GM12878 (cell line): ENCODE data around the gene RBSN. TPM values are rescaled to one million over a fixed set of nuclear protein-coding genes. Genes with fewer than 3 reads are reported as not detected.
A peak's percentile ranks its signal among the peaks of the same experiment; 100 is the strongest.

Experiments
- CBFB ChIP-seq: IDR thresholded peaks from 2 replicates; pipeline ENCODE4 v1.6.1; 2016; ENCODE audit warnings: antibody characterized with exemption, low read depth
- CEBPB ChIP-seq, 2 experiments: fragments of 150-350 bp in 1 of 2; IDR thresholded peaks; 2 replicates each; pipeline ENCODE4 v1.6.1; 2012 to 2014; ENCODE audit warnings: low read depth in 2 of 2, low read length in 2 of 2, borderline replicate concordance in 1 of 2, inconsistent platforms in 1 of 2
- EGR1 ChIP-seq, 2 experiments: IDR thresholded peaks; 1 replicate in 1 of 2; 2 replicates in 1 of 2; pipeline ENCODE4 v1.6.1; 2011 to 2012; ENCODE audit warnings: low read depth in 2 of 2, low read length in 2 of 2, borderline replicate concordance in 1 of 2, mild to moderate bottlenecking in 1 of 2, moderate library complexity in 1 of 2
- EP300 ChIP-seq, 2 experiments: fragments of 150-350 bp in 1 of 2; IDR thresholded peaks; 2 replicates each; pipeline ENCODE4 v1.6.1; 2011 to 2012; ENCODE audit warnings: low read depth in 2 of 2, low read length in 2 of 2, borderline replicate concordance in 1 of 2, improper control_type of control experiment in 1 of 2, inconsistent platforms in 1 of 2; ENCODE audit not compliant: control insufficient read depth in 1 of 2
- GATAD2B ChIP-seq: fragments of 450-650 bp; conservative IDR thresholded peaks from 2 replicates; pipeline ENCODE4 v1.6.1; 2017; ENCODE audit warnings: low read depth, mild to moderate bottlenecking, moderate library complexity
- IKZF1 ChIP-seq: fragments of 450-650 bp; conservative IDR thresholded peaks from 2 replicates; pipeline ENCODE4 v1.6.1; 2017; ENCODE audit warnings: antibody characterized with exemption, mild to moderate bottlenecking
- JUNB ChIP-seq: IDR thresholded peaks from 2 replicates; pipeline ENCODE4 v1.6.1; 2016; ENCODE audit warnings: antibody characterized with exemption, mild to moderate bottlenecking
- MEF2B ChIP-seq: fragments of 450-650 bp; IDR thresholded peaks from 2 replicates; pipeline ENCODE4 v1.6.1; 2018; ENCODE audit warnings: mild to moderate bottlenecking, moderate library complexity; ENCODE audit not compliant: partially characterized antibody, poor library complexity, severe bottlenecking
- MXI1 ChIP-seq: fragments of 150-350 bp; IDR thresholded peaks from 2 replicates; pipeline ENCODE4 v1.6.1; 2011; ENCODE audit warnings: low read depth, mild to moderate bottlenecking, inconsistent platforms, low read length, improper control_type of control experiment
- NRF1 ChIP-seq: conservative IDR thresholded peaks from 2 replicates; pipeline ENCODE4 v1.6.1; 2011; ENCODE audit warnings: mild to moderate bottlenecking, low read depth, low read length, improper control_type of control experiment
- RAD21 ChIP-seq: IDR thresholded peaks from 2 replicates; pipeline ENCODE4 v1.6.1; 2011; ENCODE audit warnings: mild to moderate bottlenecking, low read depth, low read length, moderate library complexity; ENCODE audit not compliant: insufficient read depth
- RCOR1 ChIP-seq: conservative IDR thresholded peaks from 2 replicates; pipeline ENCODE4 v1.6.1; 2012; ENCODE audit warnings: low read depth, low read length, improper control_type of control experiment
- SMARCA5 ChIP-seq: fragments of 450-650 bp; IDR thresholded peaks from 2 replicates; pipeline ENCODE4 v1.6.1; 2017; ENCODE audit warnings: mild to moderate bottlenecking
- SMC3 ChIP-seq: IDR thresholded peaks from 2 replicates; pipeline ENCODE4 v1.6.1; 2011; ENCODE audit warnings: low read length, improper control_type of control experiment, borderline replicate concordance
- STAT3 ChIP-seq: IDR thresholded peaks from 2 replicates; pipeline ENCODE4 v1.6.1; 2011; ENCODE audit warnings: low read depth, low read length, improper control_type of control experiment
- TAF1 ChIP-seq: IDR thresholded peaks from 2 replicates; pipeline ENCODE4 v1.6.1; 2011; ENCODE audit warnings: mild to moderate bottlenecking, low read depth, low read length, borderline replicate concordance
- TCF7 ChIP-seq: IDR thresholded peaks from 2 replicates; pipeline ENCODE4 v1.6.1; 2014; ENCODE audit warnings: antibody characterized with exemption, borderline replicate concordance
- ZNF274 ChIP-seq: IDR thresholded peaks from one replicate; pipeline ENCODE4 v1.8.0; 2011; ENCODE audit not compliant: insufficient read length, insufficient read depth
- ZNF384 ChIP-seq: IDR thresholded peaks from 2 replicates; pipeline ENCODE4 v1.6.1; 2012; ENCODE audit warnings: low read depth, mild to moderate bottlenecking, low read length, improper control_type of control experiment, borderline replicate concordance
- polyA plus RNA-seq, 11 experiments: library from polyadenylated mRNA; depleted of rRNA in 4 of 11; unstranded in 6 of 11; stranded (reverse) in 5 of 11; fragments of >200 nt; fragmentation: Nextera tagmentation in 4 of 11; fragmentation: Illumina TruSeq in 1 of 11; extraction: Ambion mirVana in 4 of 11; extraction: Trizol in 1 of 11; gene quantifications; 1 replicate in 1 of 11; 2 replicates in 10 of 11; pipeline versions ENCODE4 v1.2.1 to v1.2.3, GENCODE V29; 2011 to 2016; ENCODE audit warnings: inconsistent platforms in 2 of 11, missing spikeins in 2 of 11, low read depth in 1 of 11
- total RNA-seq, 4 experiments: library from RNA; depleted of rRNA in 3 of 4; stranded (reverse); fragments of >200 nt in 3 of 4; fragmentation: Illumina TruSeq in 1 of 4; extraction: Trizol in 1 of 4; gene quantifications; 2 replicates each; pipeline versions ENCODE4 v1.2.1 to v1.2.3, GENCODE V29; 2013 to 2021
- TF ChIP-seq, protein P1 (sequence below): IDR thresholded peaks from 2 replicates; pipeline ENCODE4 v1.6.1; 2011; ENCODE audit warnings: borderline replicate concordance, low read depth, mild to moderate bottlenecking, moderate library complexity, mixed read lengths, low read length; ENCODE audit not compliant: insufficient read depth; ENCODE audit errors: extremely low read length
- TF ChIP-seq, protein P2 (sequence below): IDR thresholded peaks from 2 replicates; pipeline ENCODE4 v1.6.1; 2012; ENCODE audit warnings: improper control_type of control experiment, low read depth, low read length; ENCODE audit not compliant: insufficient replicate concordance
- TF ChIP-seq, protein P3 (sequence below): fragments of 450-650 bp; IDR thresholded peaks from 2 replicates; pipeline ENCODE4 v1.6.1; 2016; ENCODE audit warnings: mild to moderate bottlenecking

Gene RBSN
- total and polyA plus RNA-seq, 10 of the 15 experiments (the other 5 are each of a cell fraction or from before 2014, with no cell fraction given) = 2.0 to 17.5 (median 10.5) TPM

DNA sequence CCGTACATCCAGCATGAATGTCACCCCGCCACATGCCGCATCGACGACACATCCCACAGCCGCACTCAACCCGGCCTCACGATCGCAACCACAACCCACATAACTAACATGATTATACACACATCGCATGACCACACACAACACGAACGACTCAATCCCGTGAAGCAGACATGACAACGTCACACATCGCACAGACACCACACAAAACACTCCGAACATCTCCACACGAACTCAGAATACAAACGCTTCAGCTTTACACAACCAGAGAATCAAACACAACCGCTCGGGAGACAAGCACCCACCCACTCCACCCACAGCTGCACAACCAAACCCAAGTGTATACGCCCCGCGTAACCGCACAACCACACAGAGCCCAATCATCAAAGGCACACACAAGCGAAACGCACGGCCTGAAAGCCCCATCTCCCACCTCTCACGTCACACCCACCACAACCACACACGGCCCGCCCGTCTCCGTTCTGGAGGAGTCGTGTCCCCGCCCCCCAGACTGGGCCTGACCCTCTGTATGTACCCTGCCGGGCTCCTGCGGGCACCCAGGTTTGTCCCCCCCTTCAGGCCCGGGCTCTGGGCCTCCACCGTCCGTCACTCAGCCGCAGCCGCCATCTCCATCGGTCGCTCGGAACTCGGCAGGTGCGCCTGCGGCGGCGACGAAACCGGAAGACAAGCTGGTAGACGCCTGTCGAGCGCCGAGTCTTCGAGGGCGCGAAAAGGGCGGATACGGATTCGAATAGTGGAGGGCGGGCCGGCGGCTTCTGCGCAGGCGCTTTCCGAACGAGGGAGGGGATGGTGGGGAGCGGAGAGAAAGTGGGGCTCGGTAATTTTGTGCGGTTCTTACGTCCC lies at the start of gene RBSN (continued):
- TF ChIP-seq NRF1 = peak; percentile 41; the same call in 1 of the 2 replicates
- TF ChIP-seq GATAD2B = peak; percentile 84
- TF ChIP-seq TCF7 = peak; percentile 93
- no peak for TF ChIP-seq JUNB
- TF ChIP-seq, protein P1, sequence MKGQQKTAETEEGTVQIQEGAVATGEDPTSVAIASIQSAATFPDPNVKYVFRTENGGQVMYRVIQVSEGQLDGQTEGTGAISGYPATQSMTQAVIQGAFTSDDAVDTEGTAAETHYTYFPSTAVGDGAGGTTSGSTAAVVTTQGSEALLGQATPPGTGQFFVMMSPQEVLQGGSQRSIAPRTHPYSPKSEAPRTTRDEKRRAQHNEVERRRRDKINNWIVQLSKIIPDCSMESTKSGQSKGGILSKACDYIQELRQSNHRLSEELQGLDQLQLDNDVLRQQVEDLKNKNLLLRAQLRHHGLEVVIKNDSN = no peak
- 0 out of 2 replicates have a peak, but pooled peaks have one; percentile 26 for TF ChIP-seq RCOR1
- no peak for TF ChIP-seq SMC3
- TF ChIP-seq SMARCA5 = 0 out of 2 replicates have a peak, but pooled peaks have one; percentile 8
- TF ChIP-seq, protein P2, sequence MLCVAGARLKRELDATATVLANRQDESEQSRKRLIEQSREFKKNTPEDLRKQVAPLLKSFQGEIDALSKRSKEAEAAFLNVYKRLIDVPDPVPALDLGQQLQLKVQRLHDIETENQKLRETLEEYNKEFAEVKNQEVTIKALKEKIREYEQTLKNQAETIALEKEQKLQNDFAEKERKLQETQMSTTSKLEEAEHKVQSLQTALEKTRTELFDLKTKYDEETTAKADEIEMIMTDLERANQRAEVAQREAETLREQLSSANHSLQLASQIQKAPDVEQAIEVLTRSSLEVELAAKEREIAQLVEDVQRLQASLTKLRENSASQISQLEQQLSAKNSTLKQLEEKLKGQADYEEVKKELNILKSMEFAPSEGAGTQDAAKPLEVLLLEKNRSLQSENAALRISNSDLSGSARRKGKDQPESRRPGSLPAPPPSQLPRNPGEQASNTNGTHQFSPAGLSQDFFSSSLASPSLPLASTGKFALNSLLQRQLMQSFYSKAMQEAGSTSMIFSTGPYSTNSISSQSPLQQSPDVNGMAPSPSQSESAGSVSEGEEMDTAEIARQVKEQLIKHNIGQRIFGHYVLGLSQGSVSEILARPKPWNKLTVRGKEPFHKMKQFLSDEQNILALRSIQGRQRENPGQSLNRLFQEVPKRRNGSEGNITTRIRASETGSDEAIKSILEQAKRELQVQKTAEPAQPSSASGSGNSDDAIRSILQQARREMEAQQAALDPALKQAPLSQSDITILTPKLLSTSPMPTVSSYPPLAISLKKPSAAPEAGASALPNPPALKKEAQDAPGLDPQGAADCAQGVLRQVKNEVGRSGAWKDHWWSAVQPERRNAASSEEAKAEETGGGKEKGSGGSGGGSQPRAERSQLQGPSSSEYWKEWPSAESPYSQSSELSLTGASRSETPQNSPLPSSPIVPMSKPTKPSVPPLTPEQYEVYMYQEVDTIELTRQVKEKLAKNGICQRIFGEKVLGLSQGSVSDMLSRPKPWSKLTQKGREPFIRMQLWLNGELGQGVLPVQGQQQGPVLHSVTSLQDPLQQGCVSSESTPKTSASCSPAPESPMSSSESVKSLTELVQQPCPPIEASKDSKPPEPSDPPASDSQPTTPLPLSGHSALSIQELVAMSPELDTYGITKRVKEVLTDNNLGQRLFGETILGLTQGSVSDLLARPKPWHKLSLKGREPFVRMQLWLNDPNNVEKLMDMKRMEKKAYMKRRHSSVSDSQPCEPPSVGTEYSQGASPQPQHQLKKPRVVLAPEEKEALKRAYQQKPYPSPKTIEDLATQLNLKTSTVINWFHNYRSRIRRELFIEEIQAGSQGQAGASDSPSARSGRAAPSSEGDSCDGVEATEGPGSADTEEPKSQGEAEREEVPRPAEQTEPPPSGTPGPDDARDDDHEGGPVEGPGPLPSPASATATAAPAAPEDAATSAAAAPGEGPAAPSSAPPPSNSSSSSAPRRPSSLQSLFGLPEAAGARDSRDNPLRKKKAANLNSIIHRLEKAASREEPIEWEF = peak; percentile 99
- peak; percentile 97 for TF ChIP-seq TAF1
- TF ChIP-seq RAD21 = no peak
- peak; percentile 91 for TF ChIP-seq IKZF1
- peak in 1 of 2 experiments; percentile 14; a peak in 3 of 4 replicates for TF ChIP-seq EP300 (IDR thresholded peaks at IDR 0.05; ENCODE audit: borderline replicate concordance in 1 of 2, control insufficient read depth in 1 of 2, low read depth in 2 of 2, low read length in 2 of 2)
- peak; percentile 85 for TF ChIP-seq CBFB
- peak; percentile 65 for TF ChIP-seq MXI1
- peak; percentile 84 to 90 for TF ChIP-seq EGR1 (IDR thresholded peaks at IDR 0.05; ENCODE audit: borderline replicate concordance in 1 of 2, low read depth in 2 of 2, low read length in 2 of 2)
- TF ChIP-seq MEF2B = peak; percentile 40
- TF ChIP-seq ZNF274 = no peak
- TF ChIP-seq CEBPB (IDR thresholded peaks at IDR 0.05; ENCODE audit: borderline replicate concordance in 1 of 2, low read depth in 2 of 2, low read length in 2 of 2) = no peak
- no peak; the same call in 1 of the 2 replicates for TF ChIP-seq ZNF384
- TF ChIP-seq, protein P3, sequence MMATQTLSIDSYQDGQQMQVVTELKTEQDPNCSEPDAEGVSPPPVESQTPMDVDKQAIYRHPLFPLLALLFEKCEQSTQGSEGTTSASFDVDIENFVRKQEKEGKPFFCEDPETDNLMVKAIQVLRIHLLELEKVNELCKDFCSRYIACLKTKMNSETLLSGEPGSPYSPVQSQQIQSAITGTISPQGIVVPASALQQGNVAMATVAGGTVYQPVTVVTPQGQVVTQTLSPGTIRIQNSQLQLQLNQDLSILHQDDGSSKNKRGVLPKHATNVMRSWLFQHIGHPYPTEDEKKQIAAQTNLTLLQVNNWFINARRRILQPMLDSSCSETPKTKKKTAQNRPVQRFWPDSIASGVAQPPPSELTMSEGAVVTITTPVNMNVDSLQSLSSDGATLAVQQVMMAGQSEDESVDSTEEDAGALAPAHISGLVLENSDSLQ = peak; percentile 96
- TF ChIP-seq STAT3 = 0 out of 2 replicates have a peak, but pooled peaks have one; percentile 30
